DOHH2 (cell line): ENCODE measurements around the gene FANCC.
"Not testable (repeated sequence)": the region's sequence is repeated elsewhere in the genome, so short reads cannot be mapped to it uniquely, and the experiment has no call there.

Experiments used
- EZH2phosphoT487 ChIP-seq: fragments of 200-600 bp; sonication (generic); IDR thresholded peaks from 2 replicates; pipeline ENCODE4 v1.6.1; 2017; ENCODE audit warnings: borderline replicate concordance, mild to moderate bottlenecking, antibody characterized with exemption, low read length, moderate library complexity, mixed read lengths
- TF ChIP-seq, protein P1 (sequence below): fragments of 200-600 bp; sonication (generic); IDR thresholded peaks from one replicate; pipeline ENCODE4 v1.5.1; 2014; ENCODE audit warnings: antibody characterized with exemption, mild to moderate bottlenecking, low read depth, low read length; ENCODE audit not compliant: poor library complexity, severe bottlenecking

DNA sequence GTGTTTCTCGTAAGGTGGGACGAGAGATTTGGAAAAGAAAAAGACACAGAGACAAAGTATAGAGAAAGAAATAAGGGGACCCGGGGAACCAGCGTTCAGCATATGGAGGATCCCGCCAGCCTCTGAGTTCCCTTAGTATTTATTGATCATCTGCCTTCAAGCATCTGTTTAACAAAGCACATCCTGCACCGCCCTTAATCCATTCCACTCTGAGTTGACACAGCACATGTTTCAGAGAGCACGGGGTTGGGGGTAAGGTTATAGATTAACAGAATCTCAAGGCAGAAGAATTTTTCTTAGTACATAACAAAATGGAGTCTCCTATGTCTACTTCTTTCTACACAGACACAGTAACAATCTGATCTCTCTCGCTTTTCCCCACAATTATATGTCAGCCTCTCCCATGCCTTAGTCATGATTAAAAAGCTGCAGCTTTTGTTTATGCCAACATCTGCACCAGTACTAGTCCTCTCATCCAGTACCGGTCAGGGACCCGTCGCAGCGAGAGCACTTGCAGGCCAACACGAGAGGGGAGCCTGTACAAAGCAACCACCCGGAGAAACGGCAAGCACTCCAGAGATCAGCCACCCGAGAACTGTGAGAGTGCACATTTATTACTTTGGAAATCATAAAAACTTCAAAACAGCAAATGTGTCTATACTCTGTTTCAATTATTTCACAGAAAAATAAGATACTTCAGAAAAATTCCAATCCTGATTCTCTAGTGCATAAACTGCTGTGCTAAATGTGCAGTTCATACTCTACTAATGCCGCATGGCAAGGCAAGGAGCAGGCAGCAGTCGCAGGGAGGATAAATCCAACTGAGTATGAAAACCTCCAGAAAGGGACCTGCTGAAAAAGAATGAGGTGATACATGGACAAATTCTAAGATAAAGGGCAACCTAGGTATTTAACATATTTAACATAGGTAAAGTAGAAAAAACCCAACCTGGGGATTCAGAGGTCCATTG lies 47.4 kb downstream of the FANCC start:
- TF ChIP-seq, protein P1, sequence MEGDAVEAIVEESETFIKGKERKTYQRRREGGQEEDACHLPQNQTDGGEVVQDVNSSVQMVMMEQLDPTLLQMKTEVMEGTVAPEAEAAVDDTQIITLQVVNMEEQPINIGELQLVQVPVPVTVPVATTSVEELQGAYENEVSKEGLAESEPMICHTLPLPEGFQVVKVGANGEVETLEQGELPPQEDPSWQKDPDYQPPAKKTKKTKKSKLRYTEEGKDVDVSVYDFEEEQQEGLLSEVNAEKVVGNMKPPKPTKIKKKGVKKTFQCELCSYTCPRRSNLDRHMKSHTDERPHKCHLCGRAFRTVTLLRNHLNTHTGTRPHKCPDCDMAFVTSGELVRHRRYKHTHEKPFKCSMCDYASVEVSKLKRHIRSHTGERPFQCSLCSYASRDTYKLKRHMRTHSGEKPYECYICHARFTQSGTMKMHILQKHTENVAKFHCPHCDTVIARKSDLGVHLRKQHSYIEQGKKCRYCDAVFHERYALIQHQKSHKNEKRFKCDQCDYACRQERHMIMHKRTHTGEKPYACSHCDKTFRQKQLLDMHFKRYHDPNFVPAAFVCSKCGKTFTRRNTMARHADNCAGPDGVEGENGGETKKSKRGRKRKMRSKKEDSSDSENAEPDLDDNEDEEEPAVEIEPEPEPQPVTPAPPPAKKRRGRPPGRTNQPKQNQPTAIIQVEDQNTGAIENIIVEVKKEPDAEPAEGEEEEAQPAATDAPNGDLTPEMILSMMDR: not testable (repeated sequence)
- TF ChIP-seq EZH2phosphoT487: not testable (repeated sequence)
